Type B pancreatic cell (in vitro differentiated cells): ENCODE results near the gene KIAA1755. TPM values are rescaled to one million over a fixed set of nuclear protein-coding genes. Genes with fewer than 3 reads are reported as not detected.
"Not testable (repeated sequence)": the region's sequence is repeated elsewhere in the genome, so short reads cannot be mapped to it uniquely, and the experiment has no call there.

Experiments used
- DNase-seq: peaks from one replicate; pipeline ENCODE4 v3.0.0; 2021; ENCODE audit warnings: mixed read lengths; ENCODE audit not compliant: unreplicated experiment; ENCODE audit errors: extremely low spot score
- H3K27ac Mint-ChIP-seq: 2 replicates; pipeline ENCODE4 v1.8.0; 2021; ENCODE audit warnings: mild to moderate bottlenecking, mixed read lengths
- H3K27me3 Mint-ChIP-seq: 2 replicates; pipeline ENCODE4 v1.8.0; 2021; ENCODE audit warnings: mixed read lengths
- H3K36me3 Mint-ChIP-seq: 2 replicates; pipeline ENCODE4 v1.8.0; 2021; ENCODE audit warnings: mixed read lengths
- H3K4me1 Mint-ChIP-seq: one replicate; pipeline ENCODE4 v1.8.0; 2021; ENCODE audit warnings: mixed read lengths; ENCODE audit not compliant: unreplicated experiment
- H3K4me3 Mint-ChIP-seq: 2 replicates; pipeline ENCODE4 v1.8.0; 2021; ENCODE audit warnings: mild to moderate bottlenecking, mixed read lengths
- H3K9me3 Mint-ChIP-seq: 2 replicates; pipeline ENCODE4 v1.8.0; 2021; ENCODE audit warnings: mixed read lengths
- CTCF ChIP-seq: fragments of 200-600 bp; sonication (generic); conservative IDR thresholded peaks from 2 replicates; pipeline ENCODE4 v1.5.0; 2021; ENCODE audit warnings: antibody characterized with exemption, mild to moderate bottlenecking
- total RNA-seq: library from RNA; stranded (reverse); gene quantifications from 2 replicates; pipeline ENCODE4 v1.2.1, GENCODE V29; 2021; ENCODE audit warnings: low replicate concordance

Gene KIAA1755
- total RNA-seq, 1 donor from 2014 or later: 4.7 TPM

GRCh38 chr20:38252292-38253288, 7.9 kb downstream of the KIAA1755 start:
- no peak for DNase-seq
- H3K4me3 Mint-ChIP-seq: no peak overlapping the region
- no peak overlapping the region for H3K27ac Mint-ChIP-seq

GRCh38 chr20:38251441-38251840, 9.1 kb downstream of the KIAA1755 start:
- H3K36me3 Mint-ChIP-seq, DNase-seq, H3K27me3 Mint-ChIP-seq, H3K9me3 Mint-ChIP-seq, H3K27ac Mint-ChIP-seq, H3K4me3 Mint-ChIP-seq: not testable (repeated sequence)
- H3K4me1 Mint-ChIP-seq: peaks cover 24% of the 10 kb centered on the region

More at GRCh38 chr20:38252292-38253288, 7.9 kb downstream of the KIAA1755 start:
- no peaks in the 10 kb centered on the region for H3K27me3 Mint-ChIP-seq
- H3K4me1 Mint-ChIP-seq: peaks cover 12% of the 10 kb centered on the region
- no peak for TF ChIP-seq CTCF
- H3K36me3 Mint-ChIP-seq: no peaks in the 10 kb centered on the region
- H3K9me3 Mint-ChIP-seq: peaks cover under 1% of the 10 kb centered on the region

- no peaks in the 10 kb centered on the region for H3K27me3 Mint-ChIP-seq
- no peak overlapping the region for H3K4me3 Mint-ChIP-seq
- peaks cover 24% of the 10 kb centered on the region for H3K4me1 Mint-ChIP-seq
- peaks cover 3% of the 10 kb centered on the region for H3K9me3 Mint-ChIP-seq
- DNase-seq: no peak
- no peak overlapping the region for H3K27ac Mint-ChIP-seq
- no peaks in the 10 kb centered on the region for H3K36me3 Mint-ChIP-seq
- TF ChIP-seq CTCF: no peak
These were observed 9.9 kb downstream of the KIAA1755 start for GRCh38 chr20:38250609-38251008.

GRCh38 chr20:38249536-38250310, 10.8 kb downstream of the KIAA1755 start:
- TF ChIP-seq CTCF: no peak
- DNase-seq: no peak
- H3K4me1 Mint-ChIP-seq: peaks cover 24% of the 10 kb centered on the region
- H3K9me3 Mint-ChIP-seq: peaks cover 3% of the 10 kb centered on the region
- no peaks in the 10 kb centered on the region for H3K36me3 Mint-ChIP-seq
- H3K27me3 Mint-ChIP-seq: no peaks in the 10 kb centered on the region
- no peak overlapping the region for H3K27ac Mint-ChIP-seq
- no peak overlapping the region for H3K4me3 Mint-ChIP-seq

GRCh38 chr20:38248133-38248532, 12.4 kb downstream of the KIAA1755 start:
- TF ChIP-seq CTCF: no peak

GRCh38 chr20:38247725-38248124, 12.8 kb downstream of the KIAA1755 start:
- not testable (repeated sequence) for DNase-seq, H3K27me3 Mint-ChIP-seq, H3K4me3 Mint-ChIP-seq, H3K36me3 Mint-ChIP-seq, H3K27ac Mint-ChIP-seq
- Mint-ChIP-seq H3K9me3 (peaks cover 15% of the 10 kb centered on the region), H3K4me1 (peaks cover 17% of the 10 kb centered on the region)

More at GRCh38 chr20:38248133-38248532, 12.4 kb downstream of the KIAA1755 start:
- no peaks in the 10 kb centered on the region for H3K27me3 Mint-ChIP-seq
- peaks cover 12% of the 10 kb centered on the region for H3K9me3 Mint-ChIP-seq
- no peak overlapping the region for H3K27ac Mint-ChIP-seq
- no peak for DNase-seq
- no peak overlapping the region for H3K4me3 Mint-ChIP-seq
- H3K4me1 Mint-ChIP-seq: peaks cover 20% of the 10 kb centered on the region
- H3K36me3 Mint-ChIP-seq: no peaks in the 10 kb centered on the region
